Pancreas (tissue), 10 donors: ENCODE results near the gene AASS. TPM values are rescaled to one million over a fixed set of nuclear protein-coding genes. Genes with fewer than 3 reads are reported as not detected.

Source experiments
- ATAC-seq, 4 donors: fragments of 200-7000 bp; cut with Tn5 transposase; one replicate each; pipeline versions ENCODE4 v1.8.0 to v1.9.1; 2020; ENCODE audit warnings: mild to moderate bottlenecking in 4 of 4, moderate library complexity in 4 of 4
- DNase-seq, 6 donors: peaks; one replicate each; pipeline ENCODE4 v3.0.0-alpha.2; 2020
- FAIRE-seq: peaks from 2 replicates; lab custom pipeline; 2012; peaks lifted over from hg19 to GRCh38; lab: Jason Lieb, UNC
- H3K27ac ChIP-seq, 4 donors: fragments of 200-600 bp; sonication (generic); 1 replicate in 3 of 4; 2 replicates in 1 of 4; pipeline versions ENCODE4 v1.5.0 to v1.8.0; 2020
- H3K27me3 ChIP-seq, 4 donors: fragments of 200-600 bp; one replicate each; pipeline ENCODE4 v1.8.0; 2021
- H3K36me3 ChIP-seq, 3 donors: fragments of 200-600 bp; sonication (generic) in 1 of 3; one replicate each; pipeline versions ENCODE4 v1.5.0 to v1.8.0; 2020 to 2021
- H3K4me1 ChIP-seq, 3 donors: fragments of 200-600 bp; one replicate each; pipeline ENCODE4 v1.8.0; 2021
- H3K4me3 ChIP-seq, 4 donors: fragments of 200-600 bp; sonication (generic) in 2 of 4; one replicate each; pipeline versions ENCODE4 v1.5.0 to v1.8.0; 2020 to 2021
- H3K9me3 ChIP-seq, 4 donors: fragments of 200-600 bp; one replicate each; pipeline ENCODE4 v1.8.0; 2021
- CTCF ChIP-seq, 4 donors: fragments of 200-600 bp; sonication (generic) in 3 of 4; IDR thresholded peaks; one replicate each; pipeline versions ENCODE4 v1.5.0 to v1.8.0; 2021; ENCODE audit warnings: antibody characterized with exemption in 4 of 4
- WGBS, 2 donors: extraction: QIAGEN DNeasy Blood & Tissue Kit; methylation state at CpG; one replicate each; pipeline ENCODE4 v1.1.7; 2013; 5-methylcytosine and 5-hydroxymethylcytosine counted together
- intact Hi-C, 3 donors: fragments of 100-400 bp; cut with DNase I; formaldehyde crosslinking; loops; one replicate each; pipeline versions ENCODE4 v1.11.1 to v1.14.2; 2022
- polyA plus RNA-seq, 2 donors: library from polyadenylated mRNA; stranded (reverse); fragments of 200-250 nt; gene quantifications; one replicate each; pipeline ENCODE4 v1.2.3, GENCODE V29; 2013
- total RNA-seq, 6 donors: library from RNA; stranded (reverse); fragmentation: NEBNext Ultra II Directional in 4 of 6; extraction: Animal tissue kit (Norgen Biotek cat#: 25700) in 4 of 6; gene quantifications; one replicate each; pipeline versions ENCODE4 v1.2.1 to v1.2.4, GENCODE V29; 2021 to 2023
- donor health status: healthy with polysubstance abuse.
- donor health status: DM: no; HTN: no; CAD: no; lungs with moderate emphysema.
- donor health status: DM: no; HTN: no; CAD: no.
- donor health status: control.
- donor health status: control.
- donor health status: Bipolar disorder and iron deficiency.
- donor health status: DM: yes; HTN: yes; CAD: no.
- donor health status: DM: no; HTN: no; CAD: no.
- donor health status: DM: no; HTN: no; CAD: no.
- donor health status: DM: yes; HTN: yes; CAD: no.

Gene AASS
- total and polyA plus RNA-seq, 8 donors, result 5.9 to 16.9 (median 11.2) TPM

- FAIRE-seq (no peak), DNase-seq (no peak), ATAC-seq (no peak)
- H3K36me3 ChIP-seq, result no peaks in the 10 kb centered on the region
- H3K4me3 ChIP-seq, result no peak overlapping the region
- WGBS, 2 donors, result 64 to 81% methylated on average over 3 of the region's 3 CpGs
- intact Hi-C loops, result no loop called here
- H3K27ac ChIP-seq, result no peak overlapping the region
- peaks cover 0 to 4% (median 0%) of the 10 kb centered on the region in 4 donors for H3K9me3 ChIP-seq
- no peaks in the 10 kb centered on the region for H3K4me1 ChIP-seq
- H3K27me3 ChIP-seq, result no peaks in the 10 kb centered on the region
- TF ChIP-seq CTCF (IDR thresholded peaks at IDR 0.05), result no peak
These were observed 44.0 kb downstream of the AASS start for GRCh38 chr7:122100021-122100420.

GRCh38 chr7:122095642-122096041 is 48.4 kb downstream of the AASS start:
- H3K27me3 ChIP-seq, result no peaks in the 10 kb centered on the region
- intact Hi-C loops, result no loop called here
- FAIRE-seq (no peak), DNase-seq (no peak), ATAC-seq (no peak)
- no peak overlapping the region for H3K27ac ChIP-seq
- H3K4me3 ChIP-seq, result no peak overlapping the region
- TF ChIP-seq CTCF (IDR thresholded peaks at IDR 0.05), result no peak
- H3K9me3 ChIP-seq, result no peaks in the 10 kb centered on the region
- H3K36me3 ChIP-seq, result no peaks in the 10 kb centered on the region
- H3K4me1 ChIP-seq, result no peaks in the 10 kb centered on the region
- WGBS, 2 donors, result 69 to 85% methylated on average over 4 of the region's 4 CpGs

GRCh38 chr7:122094549-122094948 is 49.5 kb downstream of the AASS start:
- FAIRE-seq, result no peak
- intact Hi-C loops, result no loop called here

GRCh38 chr7:122092964-122093797 is 50.9 kb downstream of the AASS start:
- WGBS, 2 donors, result 79 to 86% methylated on average over 6 of the region's 6 CpGs
- H3K36me3 ChIP-seq, result no peaks in the 10 kb centered on the region
- no peaks in the 10 kb centered on the region for H3K27me3 ChIP-seq
- intact Hi-C loops, result no loop called here
- no peak overlapping the region for H3K4me3 ChIP-seq
- no peaks in the 10 kb centered on the region for H3K9me3 ChIP-seq
- peak; percentile 57 to 86 (median 73) for TF ChIP-seq CTCF (IDR thresholded peaks at IDR 0.05)
- DNase-seq (peak in 5 of 6 donors; percentile 29 to 73 (median 66)), FAIRE-seq (peak; percentile 53), ATAC-seq (peak; percentile 66 to 92 (median 83))
- no peaks in the 10 kb centered on the region for H3K4me1 ChIP-seq
- H3K27ac ChIP-seq, result no peak overlapping the region

More at GRCh38 chr7:122094549-122094948, 49.5 kb downstream of the AASS start:
- Histone ChIP-seq H3K4me3 (no peak overlapping the region), H3K27ac (no peak overlapping the region), H3K36me3 (no peaks in the 10 kb centered on the region), H3K9me3 (no peaks in the 10 kb centered on the region), H3K4me1 (no peaks in the 10 kb centered on the region), H3K27me3 (no peaks in the 10 kb centered on the region)
- no peak for DNase-seq
- TF ChIP-seq CTCF (IDR thresholded peaks at IDR 0.05), result no peak
- no peak for ATAC-seq
- 95 to 100% methylated on average over 1 of the region's 1 CpG for WGBS, 2 donors

- DNase-seq, result no peak
- Histone ChIP-seq H3K4me1 (no peaks in the 10 kb centered on the region), H3K4me3 (no peak overlapping the region), H3K9me3 (no peaks in the 10 kb centered on the region), H3K27me3 (no peaks in the 10 kb centered on the region), H3K36me3 (peaks cover 0 to 26% (median 1%) of the 10 kb centered on the region in 3 donors), H3K27ac (no peak overlapping the region)
- intact Hi-C loops, result no loop called here
- TF ChIP-seq CTCF (IDR thresholded peaks at IDR 0.05), result no peak
- 91 to 96% methylated on average over 2 of the region's 2 CpGs for WGBS, 2 donors
- FAIRE-seq, result no peak
- no peak for ATAC-seq
These were observed 61.4 kb downstream of the AASS start for GRCh38 chr7:122082670-122083069.
